Ectodermal cell (in vitro differentiated cells): Measurements from ENCODE around the gene CACNG4.

Experiments used
- H3K27ac ChIP-seq: 2 replicates; pipeline ENCODE4 v1.7.0; 2013; ENCODE audit warnings: mild to moderate bottlenecking, low read depth, low read length; ENCODE audit not compliant: insufficient read depth, poor library complexity, severe bottlenecking
- H3K27me3 ChIP-seq: 2 replicates; pipeline ENCODE4 v1.7.0; 2013; ENCODE audit warnings: mild to moderate bottlenecking, low read length; ENCODE audit not compliant: insufficient read depth, control insufficient read depth, poor library complexity, severe bottlenecking
- H3K36me3 ChIP-seq: one replicate; pipeline ENCODE4 v1.7.0; 2013; ENCODE audit warnings: low read length; ENCODE audit not compliant: control insufficient read depth, insufficient read depth
- H3K4me1 ChIP-seq: one replicate; pipeline ENCODE4 v1.7.0; 2013; ENCODE audit warnings: low read length; ENCODE audit not compliant: control insufficient read depth, insufficient read depth
- H3K4me3 ChIP-seq: 2 replicates; pipeline ENCODE4 v1.7.0; 2013; ENCODE audit warnings: low read depth, low read length, control low read depth; ENCODE audit not compliant: insufficient read depth
- H3K9me3 ChIP-seq: 2 replicates; pipeline ENCODE4 v1.7.0; 2013; ENCODE audit warnings: mild to moderate bottlenecking, low read length, moderate library complexity; ENCODE audit not compliant: control insufficient read depth
- WGBS, 2 experiments: methylation state at CpG; one replicate each; pipeline ENCODE4 v1.1.7; 2013; ENCODE audit warnings: missing lambda C conversion rate in 2 of 2; 5-methylcytosine and 5-hydroxymethylcytosine counted together

The CACNG4 gene

DNA sequence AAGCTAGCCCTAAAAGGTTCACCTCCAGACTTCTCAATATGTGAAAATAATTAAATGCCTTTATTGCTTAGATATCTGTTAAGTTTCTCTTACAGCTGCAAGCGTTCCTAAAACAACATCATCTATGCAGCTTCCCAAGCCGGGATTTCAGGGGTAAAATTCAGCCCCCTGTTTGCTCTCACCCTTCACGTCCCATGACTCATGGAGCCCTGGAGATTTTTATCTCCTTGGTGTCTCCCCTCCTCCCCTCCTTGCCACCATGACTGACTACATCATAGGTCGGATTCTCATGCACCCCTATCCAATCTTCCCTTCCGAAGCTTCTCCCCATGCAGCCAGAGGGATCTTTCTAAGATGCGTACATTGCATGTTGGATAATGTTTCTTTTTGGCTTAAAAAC, 21.0 kb upstream of the CACNG4 start:
- no peaks in the 10 kb centered on the region for H3K27me3 ChIP-seq
- H3K4me1 ChIP-seq: peaks cover 17% of the 10 kb centered on the region

GRCh38 chr17:66944351-66945146, 20.0 kb upstream of the CACNG4 start:
- 60 to 67% methylated on average over 15 of the region's 15 CpGs for WGBS, 2 experiments
- no peak overlapping the region for H3K4me3 ChIP-seq
- no peaks in the 10 kb centered on the region for H3K36me3 ChIP-seq
- no peaks in the 10 kb centered on the region for H3K9me3 ChIP-seq
- H3K27me3 ChIP-seq: no peaks in the 10 kb centered on the region
- H3K4me1 ChIP-seq: peaks cover 17% of the 10 kb centered on the region
- no peak overlapping the region for H3K27ac ChIP-seq

More for the DNA sequence above, 21.0 kb upstream of the CACNG4 start:
- H3K36me3 ChIP-seq: no peaks in the 10 kb centered on the region
- H3K9me3 ChIP-seq: no peaks in the 10 kb centered on the region
- H3K27ac ChIP-seq: no peak overlapping the region
- no peak overlapping the region for H3K4me3 ChIP-seq
- WGBS, 2 experiments: 93% methylated on average over 6 of the region's 6 CpGs

DNA sequence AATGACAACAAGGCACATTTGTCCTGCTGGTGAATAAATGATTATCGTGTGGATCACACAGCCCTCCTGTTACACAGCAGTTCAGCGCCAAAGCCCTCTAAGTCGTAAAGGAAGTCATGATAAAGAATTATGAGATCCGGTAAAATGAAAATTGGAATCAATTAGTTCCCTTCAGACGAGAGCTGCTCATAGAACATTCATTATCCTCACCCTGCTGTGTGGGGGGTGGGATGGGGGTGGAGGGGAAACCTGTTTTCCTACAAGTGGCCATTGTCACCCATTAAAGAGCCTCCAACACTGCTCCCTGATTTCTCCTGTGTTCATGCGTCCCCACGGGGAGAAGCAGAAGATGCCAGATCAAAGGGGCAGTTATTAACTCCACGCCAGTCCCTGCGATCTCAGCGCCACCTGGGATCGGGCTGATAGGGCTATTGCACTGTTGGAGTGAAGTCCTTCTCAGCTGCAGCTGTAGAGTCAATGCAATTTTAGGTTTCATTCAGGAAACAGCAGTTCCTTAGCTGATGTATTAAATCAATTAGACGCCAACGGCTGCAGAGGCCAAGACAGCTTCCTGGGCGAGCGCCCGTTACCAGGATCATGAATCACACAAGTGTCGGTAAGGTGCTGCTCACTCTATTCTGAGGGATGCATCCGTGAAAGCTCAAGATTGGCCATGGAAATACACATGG, 19.2 kb upstream of the CACNG4 start:
- H3K4me1 ChIP-seq: peaks cover 17% of the 10 kb centered on the region

DNA sequence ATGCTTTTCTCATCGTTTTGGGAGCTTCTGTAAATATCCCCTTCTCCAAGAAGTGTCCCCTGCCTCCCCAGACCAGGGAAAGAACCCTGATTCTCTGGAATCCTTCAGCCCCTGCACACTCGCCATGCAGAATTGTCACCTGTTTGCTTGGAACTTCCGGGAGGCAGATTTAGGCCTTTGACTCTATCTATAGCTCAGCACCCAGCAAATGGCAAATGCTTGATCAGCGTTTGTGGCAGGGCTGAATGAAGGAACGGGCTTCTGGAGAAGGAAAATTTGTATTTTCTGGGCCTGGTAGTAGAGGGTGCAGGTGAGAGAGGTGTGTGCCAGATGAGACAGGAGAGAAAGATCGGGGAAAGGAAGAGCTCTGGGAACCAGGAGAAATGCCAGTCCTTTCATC, 18.3 kb upstream of the CACNG4 start:
- H3K36me3 ChIP-seq: no peaks in the 10 kb centered on the region
- no peaks in the 10 kb centered on the region for H3K9me3 ChIP-seq
- no peak overlapping the region for H3K4me3 ChIP-seq
- 88 to 94% methylated on average over 6 of the region's 6 CpGs for WGBS, 2 experiments
- peaks cover 17% of the 10 kb centered on the region for H3K4me1 ChIP-seq
- H3K27me3 ChIP-seq: no peaks in the 10 kb centered on the region
- no peak overlapping the region for H3K27ac ChIP-seq

More for the DNA sequence above, 19.2 kb upstream of the CACNG4 start:
- H3K27me3 ChIP-seq: no peaks in the 10 kb centered on the region
- H3K9me3 ChIP-seq: no peaks in the 10 kb centered on the region
- no peaks in the 10 kb centered on the region for H3K36me3 ChIP-seq
- no peak overlapping the region for H3K27ac ChIP-seq
- 89 to 93% methylated on average over 18 of the region's 18 CpGs for WGBS, 2 experiments
- H3K4me3 ChIP-seq: no peak overlapping the region

GRCh38 chr17:66947311-66947710, 17.2 kb upstream of the CACNG4 start:
- Histone ChIP-seq H3K27me3 (no peaks in the 10 kb centered on the region), H3K4me1 (peaks cover 19% of the 10 kb centered on the region), H3K27ac (no peak overlapping the region), H3K4me3 (no peak overlapping the region), H3K36me3 (no peaks in the 10 kb centered on the region), H3K9me3 (no peaks in the 10 kb centered on the region)
- 89 to 96% methylated on average over 6 of the region's 6 CpGs for WGBS, 2 experiments

GRCh38 chr17:66948061-66948750, 16.3 kb upstream of the CACNG4 start:
- H3K27me3 ChIP-seq: no peaks in the 10 kb centered on the region
- no peaks in the 10 kb centered on the region for H3K9me3 ChIP-seq
- WGBS, 2 experiments: 87% methylated on average over 11 of the region's 11 CpGs
- no peaks in the 10 kb centered on the region for H3K36me3 ChIP-seq
- H3K4me1 ChIP-seq: peaks cover 20% of the 10 kb centered on the region
- H3K27ac ChIP-seq: no peak overlapping the region
- no peak overlapping the region for H3K4me3 ChIP-seq

- H3K4me1 ChIP-seq: peaks cover 14% of the 10 kb centered on the region
- no peak overlapping the region for H3K4me3 ChIP-seq
- H3K9me3 ChIP-seq: no peaks in the 10 kb centered on the region
- H3K27ac ChIP-seq: no peak overlapping the region
- H3K36me3 ChIP-seq: no peaks in the 10 kb centered on the region
- 90 to 92% methylated on average over 10 of the region's 10 CpGs for WGBS, 2 experiments
- no peaks in the 10 kb centered on the region for H3K27me3 ChIP-seq
Observed at GRCh38 chr17:66949501-66949900, 15.0 kb upstream of the CACNG4 start.

GRCh38 chr17:66950325-66950724, 14.2 kb upstream of the CACNG4 start:
- H3K4me3 ChIP-seq: no peak overlapping the region
- WGBS, 2 experiments: 88 to 91% methylated on average over 3 of the region's 3 CpGs
- H3K27me3 ChIP-seq: no peaks in the 10 kb centered on the region
- H3K4me1 ChIP-seq: peaks cover 6% of the 10 kb centered on the region
- H3K9me3 ChIP-seq: no peaks in the 10 kb centered on the region
- no peaks in the 10 kb centered on the region for H3K36me3 ChIP-seq
- no peak overlapping the region for H3K27ac ChIP-seq

GRCh38 chr17:66950886-66951604, 13.5 kb upstream of the CACNG4 start:
- Histone ChIP-seq H3K9me3 (no peaks in the 10 kb centered on the region), H3K4me1 (peaks cover 3% of the 10 kb centered on the region), H3K27ac (no peak overlapping the region), H3K27me3 (no peaks in the 10 kb centered on the region), H3K36me3 (no peaks in the 10 kb centered on the region), H3K4me3 (no peak overlapping the region)
- WGBS, 2 experiments: 85 to 86% methylated on average over 6 of the region's 6 CpGs

- Histone ChIP-seq H3K36me3 (no peaks in the 10 kb centered on the region), H3K4me1 (peaks cover 3% of the 10 kb centered on the region), H3K4me3 (no peak overlapping the region), H3K27me3 (no peaks in the 10 kb centered on the region), H3K9me3 (no peaks in the 10 kb centered on the region), H3K27ac (no peak overlapping the region)
- WGBS, 2 experiments: 85 to 86% methylated on average over 4 of the region's 4 CpGs
Observed at GRCh38 chr17:66951605-66951953, 12.9 kb upstream of the CACNG4 start.
